SH-SY5Y (cell line): ENCODE results near the gene ZKSCAN1.

Experiments
- GATA2 ChIP-seq: IDR thresholded peaks from 2 replicates; pipeline ENCODE4 v1.6.1; 2011; ENCODE audit warnings: mild to moderate bottlenecking, low read depth, low read length
- GATA3 ChIP-seq: IDR thresholded peaks from 2 replicates; pipeline ENCODE4 v1.6.1; 2011; ENCODE audit warnings: low read depth, mild to moderate bottlenecking, low read length, moderate library complexity

The ZKSCAN1 gene

DNA sequence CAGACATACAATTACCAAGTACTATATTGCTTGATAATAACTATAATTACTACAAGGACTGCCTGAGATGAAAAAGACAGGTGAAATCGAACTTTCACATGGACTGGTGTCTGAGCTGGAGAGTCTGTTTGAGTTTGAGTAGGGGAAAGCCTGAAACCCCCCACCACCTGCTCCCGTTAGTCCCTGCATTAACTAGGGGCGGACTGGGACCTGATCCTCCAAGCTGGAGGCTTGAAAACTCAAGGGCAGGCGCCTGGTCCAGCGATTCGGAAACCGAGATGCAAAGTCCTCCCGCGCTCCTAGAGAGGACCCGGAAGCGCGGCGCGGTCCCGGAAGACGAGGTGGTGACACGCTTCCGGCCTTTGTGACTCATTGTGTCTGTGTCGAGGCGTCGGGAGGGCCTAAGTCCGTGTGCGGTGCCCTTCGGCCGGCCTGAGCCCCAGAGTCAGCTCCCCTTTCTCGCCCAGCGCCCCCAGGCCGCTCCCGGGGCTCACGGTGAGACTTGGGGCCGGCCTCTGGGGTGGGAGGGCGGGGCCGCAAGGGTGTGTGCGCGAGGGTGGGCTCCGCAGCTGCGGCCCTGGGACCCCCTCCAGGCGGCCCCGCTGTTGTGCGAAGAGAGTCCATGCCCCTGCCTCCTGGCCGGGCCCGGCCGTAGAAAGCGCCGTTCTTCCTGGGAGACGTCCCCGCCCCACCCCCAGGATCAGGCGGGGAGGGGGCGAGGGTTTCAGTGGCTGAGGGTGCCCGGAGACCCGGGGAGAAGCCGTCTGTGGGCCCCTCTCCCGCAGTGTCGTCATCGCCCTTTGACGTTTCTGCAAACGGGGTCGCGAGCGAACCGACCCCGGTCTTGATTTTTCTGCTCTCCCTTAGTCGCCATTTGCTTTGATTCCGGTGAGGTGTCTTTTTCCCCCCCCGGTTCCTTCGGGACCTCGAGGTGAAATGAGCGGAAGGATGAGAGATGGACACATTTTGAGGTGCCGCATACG is at the start of gene ZKSCAN1:
Gene ZKSCAN1 (plus strand): TSS at position 365 of the 983 bp plus-strand sequence. CDS start 7,911 bp downstream, outside the sequence.
- TF ChIP-seq GATA2 (no peak; the same call in 1 of the 2 replicates), GATA3 (no peak)

DNA sequence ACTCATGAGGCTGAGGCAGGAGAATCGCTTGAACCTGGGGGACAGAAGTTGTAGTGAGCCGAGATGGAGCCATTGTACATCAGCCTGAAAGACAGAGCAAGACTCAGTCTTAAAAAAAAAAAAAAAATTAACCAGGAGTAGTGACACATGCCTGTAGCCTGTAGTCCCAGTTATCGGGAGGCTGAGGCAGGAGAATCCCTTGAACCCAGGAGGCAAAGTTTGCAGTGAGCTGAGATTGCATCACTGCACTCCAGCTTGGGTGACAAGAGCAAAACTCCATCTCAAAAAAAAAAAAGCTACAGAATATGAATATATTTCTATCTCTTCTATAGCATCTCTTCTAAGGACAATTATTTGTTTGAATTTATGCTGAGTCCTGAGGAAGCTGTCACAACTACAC is 46.1 kb upstream of the ZKSCAN1 start:
- TF ChIP-seq GATA3 = no peak
- no peak for TF ChIP-seq GATA2

DNA sequence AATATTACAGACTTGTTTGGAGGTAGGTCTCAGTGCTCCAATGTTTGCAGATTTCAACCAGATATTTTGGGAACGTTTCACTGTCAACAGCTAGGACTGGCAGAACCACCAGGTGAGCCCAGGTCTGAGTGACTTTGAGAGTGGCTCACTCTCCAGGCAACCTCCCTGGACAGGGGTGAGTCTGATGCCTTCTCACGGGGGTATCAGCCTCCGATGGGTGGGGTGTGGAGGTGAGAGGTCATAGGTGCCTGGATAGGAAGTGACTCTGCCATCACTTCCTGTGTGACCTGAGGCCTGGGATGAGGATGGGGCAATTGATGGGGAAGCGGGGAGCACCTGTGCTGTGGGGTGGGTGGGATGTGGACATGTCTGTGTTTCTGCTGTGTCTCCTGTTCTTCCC is 44.2 kb upstream of the ZKSCAN1 start:
- TF ChIP-seq GATA3 (no peak), GATA2 (no peak)

DNA sequence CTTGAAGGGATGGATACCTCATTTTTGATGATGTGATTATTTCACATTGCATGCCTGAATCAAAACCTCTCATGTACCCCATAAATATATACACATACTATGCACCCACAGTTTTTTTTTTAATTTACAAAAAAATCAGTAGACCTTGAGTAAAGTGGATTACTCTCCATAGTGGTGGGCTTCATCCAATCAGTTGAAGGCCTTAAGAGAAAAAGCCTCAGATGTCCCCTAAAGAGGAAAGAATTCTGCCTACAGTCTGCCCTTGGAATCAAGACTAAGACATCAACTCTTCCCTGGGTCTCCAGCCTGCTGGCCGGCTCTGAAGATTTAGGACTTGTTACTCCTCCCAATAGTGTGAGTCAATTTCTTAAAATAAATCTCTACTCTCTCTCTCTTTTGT is 40.7 kb upstream of the ZKSCAN1 start:
- TF ChIP-seq GATA3 = no peak
- TF ChIP-seq GATA2 = no peak

DNA sequence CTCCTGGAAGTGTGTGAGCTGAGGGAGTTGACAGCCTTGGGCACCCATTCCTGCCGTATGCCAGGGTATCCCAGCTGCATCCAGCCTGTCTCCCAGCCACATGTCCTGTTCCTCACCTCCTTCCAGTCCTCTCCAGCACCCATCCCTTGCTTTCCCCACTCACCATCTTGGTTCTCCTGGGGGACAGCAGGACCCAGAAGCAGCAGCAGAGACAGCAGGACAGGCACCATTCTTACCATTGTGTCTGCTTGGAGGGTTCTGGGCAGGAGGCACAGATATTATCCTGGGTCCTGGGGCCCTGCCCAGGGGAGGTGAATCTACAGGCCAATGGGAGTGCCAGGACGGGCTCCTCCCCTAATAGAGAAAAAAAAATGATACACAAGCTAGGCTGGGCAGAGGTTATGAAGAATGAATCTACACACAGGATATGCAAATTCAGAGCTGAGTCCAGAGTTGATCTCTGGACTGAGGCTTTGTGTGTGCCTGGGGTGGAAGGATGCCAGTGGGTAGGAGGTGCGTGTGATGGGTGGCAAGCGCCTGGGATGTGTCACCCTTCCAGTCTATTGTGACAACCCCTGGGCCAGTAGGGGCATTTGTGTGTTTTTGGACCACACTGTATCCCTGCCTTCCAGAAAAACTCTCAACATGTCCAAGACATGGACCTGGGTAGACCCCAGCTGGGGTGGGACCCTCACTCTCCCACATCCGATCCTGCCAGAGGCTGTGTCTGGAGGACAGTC is 39.4 kb upstream of the ZKSCAN1 start, which contains the start of gene AZGP1:
Gene AZGP1 (minus strand): TSS at position 250 of the 740 bp plus-strand sequence. CDS start 11 bp downstream, at position 239.
- TF ChIP-seq GATA3 (no peak), GATA2 (no peak)

DNA sequence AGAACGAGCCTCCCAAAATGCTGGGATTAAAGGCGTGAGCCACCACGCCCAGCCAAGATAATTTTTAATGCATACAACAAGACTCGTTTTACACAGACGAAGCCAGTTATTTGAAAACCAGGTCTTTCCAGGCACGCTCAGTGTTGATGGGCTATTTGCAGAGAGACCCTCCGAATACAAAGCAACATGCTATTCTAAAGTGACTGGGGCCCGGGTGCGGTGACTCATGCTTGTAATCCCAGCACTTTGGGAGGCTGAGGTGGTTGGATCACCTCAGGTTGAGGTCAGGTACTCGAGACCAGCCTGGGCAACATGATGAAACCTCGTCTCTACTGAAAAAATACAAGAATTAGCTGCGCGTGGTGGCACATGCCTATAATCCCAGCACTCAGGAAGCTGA is 38.8 kb upstream of the ZKSCAN1 start:
- TF ChIP-seq GATA2 (no peak), GATA3 (no peak)

DNA sequence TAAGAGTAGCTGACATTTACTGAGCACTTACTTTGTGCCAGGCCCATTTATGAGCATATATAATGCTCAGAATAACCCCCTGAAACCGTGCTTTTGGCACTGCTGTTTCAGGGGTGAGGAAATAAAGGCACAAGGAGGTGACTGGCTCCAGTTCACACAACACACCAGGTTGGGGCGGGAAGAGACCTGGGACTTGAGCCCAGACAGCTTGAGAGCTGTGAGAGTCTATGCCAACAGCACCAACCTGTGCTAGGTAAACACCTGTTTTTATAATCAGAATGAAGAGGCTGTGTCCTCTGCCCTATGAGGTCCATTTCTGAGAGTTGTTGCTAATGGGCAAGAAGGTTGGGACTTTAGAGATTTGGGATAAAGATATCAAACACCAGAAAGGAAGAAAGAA is 30.8 kb upstream of the ZKSCAN1 start:
- TF ChIP-seq GATA2 (no peak), GATA3 (no peak)

DNA sequence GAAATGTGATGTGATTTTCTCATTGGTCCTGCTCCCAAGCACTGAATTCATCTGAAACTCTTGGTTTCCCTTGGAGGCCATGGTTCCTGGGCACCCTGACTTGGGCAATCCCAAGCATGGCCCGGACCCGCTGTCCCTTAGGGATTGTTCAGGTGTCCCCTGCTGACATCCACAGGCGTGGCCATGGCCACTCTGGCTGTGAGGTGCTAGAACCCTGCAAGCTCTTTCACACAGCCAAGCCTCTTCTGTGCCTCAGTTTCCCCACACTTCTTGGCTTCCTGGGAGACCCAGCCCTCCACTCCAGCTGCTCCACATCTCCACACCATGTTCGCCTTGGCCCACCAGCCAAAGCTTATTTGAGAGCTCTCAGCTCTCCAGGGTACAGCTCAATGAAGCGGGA is 27.6 kb upstream of the ZKSCAN1 start:
- TF ChIP-seq GATA3 = no peak

DNA sequence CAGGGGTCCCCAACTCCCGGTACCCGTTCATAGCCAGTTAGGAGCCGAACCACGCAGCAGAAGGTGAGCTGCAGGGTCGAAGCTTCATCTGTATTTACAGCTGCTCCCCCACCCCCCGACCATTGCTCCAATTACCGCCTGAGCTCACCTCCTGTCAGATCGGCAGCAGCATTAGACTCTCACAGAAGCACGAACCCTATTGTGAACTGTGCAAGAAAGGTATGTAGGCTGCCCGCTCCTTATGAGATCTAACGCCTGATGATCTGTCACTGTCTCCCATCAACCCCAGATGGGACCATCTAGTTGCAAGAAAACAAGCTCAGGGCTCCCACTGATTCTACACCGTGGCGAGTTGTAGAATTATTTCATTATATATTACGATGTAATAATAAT is 24.9 kb upstream of the ZKSCAN1 start:
- TF ChIP-seq GATA3 (no peak), GATA2 (no peak)

DNA sequence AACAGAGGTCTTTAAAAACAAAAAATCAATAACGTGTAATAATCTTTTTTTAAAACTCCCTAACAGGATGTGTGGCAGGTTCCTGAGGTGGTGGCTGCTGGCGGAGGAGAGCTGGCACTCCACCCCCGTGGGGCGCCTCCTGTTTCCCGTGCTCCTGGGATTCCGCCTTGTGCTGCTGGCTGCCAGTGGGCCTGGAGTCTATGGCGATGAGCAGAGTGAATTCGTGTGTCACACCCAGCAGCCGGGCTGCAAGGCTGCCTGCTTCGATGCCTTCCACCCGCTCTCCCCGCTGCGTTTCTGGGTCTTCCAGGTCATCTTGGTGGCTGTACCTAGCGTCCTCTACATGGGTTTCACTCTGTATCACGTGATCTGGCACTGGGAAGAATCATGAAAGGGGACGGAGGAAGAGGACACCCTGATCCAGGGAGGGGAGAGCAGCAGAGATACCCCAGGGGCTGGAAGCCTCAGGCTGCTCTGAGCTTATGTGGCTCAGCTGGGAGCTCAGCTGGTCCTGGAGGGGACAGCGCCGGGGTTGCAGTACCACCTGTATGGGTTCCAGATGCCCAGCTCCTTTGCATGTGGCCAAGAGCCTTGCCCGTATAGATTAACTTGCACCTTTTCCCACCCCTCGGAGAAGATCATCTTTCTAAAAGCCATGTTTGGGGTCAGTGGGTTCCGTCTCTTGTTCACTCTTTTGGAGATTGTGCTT is 22.9 kb upstream of the ZKSCAN1 start:
- no peak for TF ChIP-seq GATA3
- TF ChIP-seq GATA2 = no peak

DNA sequence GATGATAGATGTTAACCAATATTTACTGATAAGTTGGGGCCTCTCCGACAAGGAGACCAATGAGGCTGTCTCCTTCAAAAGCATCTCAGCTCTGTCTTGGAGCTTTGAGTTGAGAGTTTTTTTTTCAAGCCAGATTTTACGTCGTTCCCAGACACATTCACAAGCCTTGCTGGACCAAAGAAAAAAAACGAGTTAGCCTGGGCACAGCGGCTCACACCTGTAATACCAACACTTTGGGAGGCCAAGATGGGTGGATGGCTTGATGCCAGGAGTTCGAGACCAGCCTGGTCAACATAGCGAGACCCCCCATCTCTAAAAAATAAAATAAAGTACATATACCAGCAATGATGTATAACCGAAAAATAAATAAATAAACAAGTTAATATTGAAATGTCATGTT is 20.6 kb upstream of the ZKSCAN1 start:
- TF ChIP-seq GATA2 (no peak), GATA3 (no peak)

DNA sequence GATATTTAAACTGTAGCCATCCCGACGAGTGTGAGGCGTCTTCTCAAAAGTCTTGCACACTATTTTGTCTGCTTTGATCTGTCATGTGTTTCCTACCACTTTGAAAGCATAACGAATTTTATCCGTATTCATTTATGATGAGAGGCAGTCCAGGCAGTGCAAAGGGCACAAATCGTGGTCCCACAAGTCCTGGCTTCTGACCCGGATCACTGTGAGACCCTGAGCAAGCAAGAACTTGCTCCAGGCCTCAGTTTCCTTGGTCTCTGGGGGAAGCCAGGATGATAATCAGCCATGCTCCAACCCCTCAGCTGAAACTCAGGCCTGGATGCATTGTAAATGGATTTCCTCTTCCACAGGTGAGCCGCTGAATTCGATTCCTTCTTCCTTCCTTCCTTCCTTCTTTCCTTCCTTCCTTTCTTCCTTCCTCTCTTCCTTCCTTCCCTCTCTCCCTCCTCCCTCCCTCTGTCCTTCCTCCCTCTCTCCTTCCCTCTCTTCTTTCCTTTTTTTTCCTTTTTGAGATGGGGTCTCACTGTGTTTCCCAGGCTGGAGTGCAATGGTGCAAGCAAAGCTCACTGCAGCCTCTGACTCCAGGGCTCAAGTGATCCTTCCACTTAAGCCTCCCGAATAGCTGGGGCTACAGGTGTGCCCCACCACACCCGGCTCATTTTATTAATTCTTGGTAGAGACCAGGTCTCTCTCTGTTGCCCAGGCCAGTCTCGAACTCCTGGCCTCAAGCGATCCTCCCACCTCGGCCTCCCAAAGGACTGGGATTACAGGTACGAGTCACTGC is 18.4 kb upstream of the ZKSCAN1 start:
- TF ChIP-seq GATA3 (no peak), GATA2 (no peak)

DNA sequence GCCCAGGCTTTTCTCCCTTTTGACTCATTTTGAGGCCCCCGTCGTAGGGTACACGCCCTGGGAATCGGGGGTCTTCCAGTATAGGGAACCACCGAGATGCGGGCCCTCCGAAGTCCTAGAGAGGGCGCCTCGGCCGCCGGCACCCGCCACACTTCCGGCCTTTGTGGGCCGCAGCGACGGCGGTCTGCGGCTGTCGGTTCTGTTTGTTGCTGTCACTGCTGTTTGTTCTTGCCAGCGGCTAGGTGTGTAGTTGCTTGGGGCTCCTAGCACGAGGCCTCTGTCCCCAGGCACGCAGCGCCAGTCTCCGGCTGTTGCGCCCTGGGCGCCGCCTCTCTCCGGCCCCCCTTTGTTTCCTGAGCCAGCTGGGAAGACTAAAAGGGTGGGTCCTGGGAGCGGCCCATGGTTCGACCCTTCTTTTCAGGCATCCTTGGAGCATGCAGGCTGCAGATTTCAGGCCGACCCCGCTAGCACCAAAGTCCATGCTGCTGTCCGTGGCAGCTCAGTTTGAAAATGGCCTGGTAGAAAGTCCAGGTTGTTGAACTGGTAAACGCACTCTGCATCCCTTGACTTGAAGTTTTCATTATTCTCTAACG is 17.8 kb upstream of the ZKSCAN1 start:
- no peak for TF ChIP-seq GATA2
- TF ChIP-seq GATA3 = no peak
